Activated CD4-positive, alpha-beta T cell treated with anti-CD3 and anti-CD28 coated beads for 36 hours (primary cell): ENCODE data around the gene DLGAP1. TPM values are rescaled to one million over a fixed set of nuclear protein-coding genes. Genes with fewer than 3 reads are reported as not detected.
A peak's percentile ranks its signal among the peaks of the same experiment; 100 is the strongest.
"Not testable (repeated sequence)": the region's sequence is repeated elsewhere in the genome, so short reads cannot be mapped to it uniquely, and the experiment has no call there.

Experiments used
- ATAC-seq: fragments of 200-7000 bp; cut with Tn5 transposase; one replicate; pipeline ENCODE4 v1.10.0; 2021; ENCODE audit warnings: mild to moderate bottlenecking, moderate library complexity
- CTCF ChIA-PET: fragments of 350-600 bp; sonication (Branson Sonifier 250); formaldehyde crosslinking; loops from one replicate; lab custom pipeline; 2021; ENCODE audit warnings: antibody characterized with exemption; lab: Charles Lee
- POLR2A ChIA-PET: fragments of 350-600 bp; sonication (Branson Sonifier 250); formaldehyde crosslinking; loops from one replicate; lab custom pipeline; 2021; ENCODE audit warnings: antibody characterized with exemption, inconsistent platforms; lab: Charles Lee
- DNase-seq: peaks from one replicate; pipeline ENCODE4 v3.0.0-alpha.2; 2020
- H3K27ac Mint-ChIP-seq: one replicate; pipeline ENCODE4 v1.8.0; 2021; ENCODE audit warnings: mixed read lengths
- H3K27me3 Mint-ChIP-seq: one replicate; pipeline ENCODE4 v1.8.0; 2021; ENCODE audit warnings: mixed read lengths
- H3K36me3 Mint-ChIP-seq: one replicate; pipeline ENCODE4 v1.8.0; 2021; ENCODE audit warnings: low read depth, mixed read lengths
- H3K4me1 Mint-ChIP-seq: one replicate; pipeline ENCODE4 v1.8.0; 2021; ENCODE audit warnings: mixed read lengths
- H3K4me3 Mint-ChIP-seq: one replicate; pipeline ENCODE4 v1.8.0; 2021; ENCODE audit warnings: mild to moderate bottlenecking, moderate library complexity, mixed read lengths
- H3K9me3 Mint-ChIP-seq: one replicate; pipeline ENCODE4 v1.8.0; 2021; ENCODE audit warnings: low read depth, mixed read lengths
- intact Hi-C, 2 experiments: fragments of 100-400 bp; cut with DNase I in 1 of 2; cut with micrococcal nuclease in 1 of 2; formaldehyde crosslinking; loops; one replicate each; pipeline versions ENCODE4 v1.14.2 to v1.15.1; 2022 to 2024; cut with DNase I, micrococcal nuclease
- total RNA-seq, 2 experiments: library from RNA; stranded (reverse); gene quantifications; one replicate each; pipeline ENCODE4 v1.2.3, GENCODE V29; 2021

The DLGAP1 gene
- total RNA-seq, 2 experiments from 2014 or later: 0.14 TPM; not detected in 1

GRCh38 chr18:3585656-3586509 lies 869.2 kb downstream of the DLGAP1 start:
- peak overlapping the region; percentile 59 for H3K27ac Mint-ChIP-seq

GRCh38 chr18:3584897-3585460 lies 870.1 kb downstream of the DLGAP1 start:
- intact Hi-C loops: loop anchor here (2.0 to 5.0 kb wide), 2 partner anchors 58 to 304 kb away; no protein-coding TSS in a partner anchor
- Mint-ChIP-seq H3K4me3 (no peak overlapping the region), H3K27ac (no peak overlapping the region), H3K9me3 (no peaks in the 10 kb centered on the region), H3K27me3 (no peaks in the 10 kb centered on the region), H3K36me3 (no peaks in the 10 kb centered on the region), H3K4me1 (peaks cover 46% of the 10 kb centered on the region)
- POLR2A ChIA-PET: interaction anchor here (0.6 to 1.0 kb wide), 2 partner anchors 12 to 18 kb away, joined by 3 to 5 read pairs; no protein-coding TSS in a partner anchor
- no peak for ATAC-seq
- CTCF ChIA-PET: interaction anchor here (0.6 to 3.7 kb wide), 37 partner anchors 9 to 305 kb away, joined by 3 to 30 read pairs (median 4); no protein-coding TSS in a partner anchor
- no peak for DNase-seq

More at GRCh38 chr18:3585656-3586509, 869.2 kb downstream of the DLGAP1 start:
- H3K9me3 Mint-ChIP-seq: no peaks in the 10 kb centered on the region
- ChIA-PET CTCF (interaction anchor here (0.6 to 3.7 kb wide), 43 partner anchors 8 to 609 kb away, joined by 3 to 30 read pairs (median 4); no protein-coding TSS in a partner anchor), POLR2A (interaction anchor here (0.6 to 1.0 kb wide), 3 partner anchors 11 to 138 kb away, joined by 3 to 7 read pairs (median 5); no protein-coding TSS in a partner anchor)
- intact Hi-C loops: loop anchor here (1.0 to 5.0 kb wide), 9 partner anchors 43 to 931 kb away; partner anchors contain the start of gene SMCHD1 (in 1 of the 2)
- H3K27me3 Mint-ChIP-seq: no peaks in the 10 kb centered on the region
- peak; percentile 88 for DNase-seq
- H3K4me1 Mint-ChIP-seq: peaks cover 46% of the 10 kb centered on the region
- H3K4me3 Mint-ChIP-seq: no peak overlapping the region
- no peaks in the 10 kb centered on the region for H3K36me3 Mint-ChIP-seq
- ATAC-seq: peak; percentile 72

- Mint-ChIP-seq H3K4me3 (no peak overlapping the region), H3K9me3 (no peaks in the 10 kb centered on the region), H3K4me1 (peaks cover 48% of the 10 kb centered on the region), H3K36me3 (no peaks in the 10 kb centered on the region), H3K27ac (no peak overlapping the region), H3K27me3 (no peaks in the 10 kb centered on the region)
- ATAC-seq (no peak), DNase-seq (no peak)
- ChIA-PET CTCF (interaction anchor here (0.7 to 3.7 kb wide), 23 partner anchors 10 to 298 kb away, joined by 3 to 30 read pairs (median 5); no protein-coding TSS in a partner anchor), POLR2A (interaction anchor here (1.0 kb wide), 1 partner anchor 19 kb away, joined by 5 read pairs; no protein-coding TSS in a partner anchor)
- intact Hi-C loops: loop anchor here in 1 of 2 experiments (2.0 kb wide), 1 partner anchor 304 kb away; no protein-coding TSS in a partner anchor
Measured at GRCh38 chr18:3584266-3584861, 870.7 kb downstream of the DLGAP1 start.

GRCh38 chr18:3583873-3584247 lies 871.2 kb downstream of the DLGAP1 start:
- DNase-seq (no peak), ATAC-seq (no peak)
- Mint-ChIP-seq H3K4me3 (no peak overlapping the region), H3K36me3 (no peaks in the 10 kb centered on the region), H3K4me1 (peaks cover 49% of the 10 kb centered on the region), H3K27ac (no peak overlapping the region), H3K27me3 (no peaks in the 10 kb centered on the region), H3K9me3 (no peaks in the 10 kb centered on the region)
- ChIA-PET CTCF (interaction anchor here (0.7 to 3.7 kb wide), 4 partner anchors 10 to 125 kb away, joined by 4 to 30 read pairs (median 6); no protein-coding TSS in a partner anchor), POLR2A (interaction anchor here (0.6 kb wide), 1 partner anchor 12 kb away, joined by 8 read pairs; no protein-coding TSS in a partner anchor)
- intact Hi-C loops: loop anchor here in 1 of 2 experiments (2.0 kb wide), 1 partner anchor 303 kb away; no protein-coding TSS in a partner anchor

- H3K9me3 Mint-ChIP-seq, H3K27me3 Mint-ChIP-seq, DNase-seq, H3K36me3 Mint-ChIP-seq, ATAC-seq, H3K4me3 Mint-ChIP-seq, intact Hi-C loops: not testable (repeated sequence)
- ChIA-PET CTCF (interaction anchor here (0.6 to 3.7 kb wide), 5 partner anchors 10 to 286 kb away, joined by 3 to 30 read pairs (median 4); no protein-coding TSS in a partner anchor), POLR2A (interaction anchor here (0.6 kb wide), 1 partner anchor 13 kb away, joined by 8 read pairs; no protein-coding TSS in a partner anchor)
- peaks cover 51% of the 10 kb centered on the region for H3K4me1 Mint-ChIP-seq
- H3K27ac Mint-ChIP-seq: peak overlapping the region; percentile 51
Measured at GRCh38 chr18:3583106-3583872, 871.8 kb downstream of the DLGAP1 start.

- Mint-ChIP-seq H3K4me1 (peaks cover 41% of the 10 kb centered on the region), H3K36me3 (no peaks in the 10 kb centered on the region), H3K27ac (no peak overlapping the region), H3K27me3 (no peaks in the 10 kb centered on the region), H3K4me3 (no peak overlapping the region), H3K9me3 (no peaks in the 10 kb centered on the region)
- ATAC-seq (no peak), DNase-seq (no peak)
- ChIA-PET POLR2A (interaction anchor here (0.6 kb wide), 1 partner anchor 12 kb away, joined by 5 read pairs; no protein-coding TSS in a partner anchor), CTCF (interaction anchor here (1.0 kb wide), 1 partner anchor 287 kb away, joined by 3 read pairs; no protein-coding TSS in a partner anchor)
- intact Hi-C loops: no loop called here
Measured at GRCh38 chr18:3581890-3582289, 873.2 kb downstream of the DLGAP1 start.

- H3K9me3 Mint-ChIP-seq, H3K36me3 Mint-ChIP-seq, H3K4me3 Mint-ChIP-seq, H3K27ac Mint-ChIP-seq, DNase-seq, intact Hi-C loops, ATAC-seq, H3K27me3 Mint-ChIP-seq: not testable (repeated sequence)
- peaks cover 28% of the 10 kb centered on the region for H3K4me1 Mint-ChIP-seq
- ChIA-PET CTCF (interaction anchor here (0.7 kb wide), 1 partner anchor 199 kb away, joined by 3 read pairs; no protein-coding TSS in a partner anchor), POLR2A (interaction anchor here (0.5 kb wide), 1 partner anchor 246 kb away, joined by 4 read pairs; no protein-coding TSS in a partner anchor)
Measured at GRCh38 chr18:3580523-3581025, 874.5 kb downstream of the DLGAP1 start.

GRCh38 chr18:3579701-3580100 lies 875.4 kb downstream of the DLGAP1 start:
- peaks cover 19% of the 10 kb centered on the region for H3K4me1 Mint-ChIP-seq
- H3K27me3 Mint-ChIP-seq: no peaks in the 10 kb centered on the region
- DNase-seq (no peak), ATAC-seq (no peak)
- ChIA-PET POLR2A (no interaction called here), CTCF (interaction anchor here (0.6 to 1.0 kb wide), 3 partner anchors 87 to 1302 kb away, joined by 3 read pairs; no protein-coding TSS in a partner anchor)
- intact Hi-C loops: no loop called here
- no peak overlapping the region for H3K4me3 Mint-ChIP-seq
- H3K9me3 Mint-ChIP-seq: no peaks in the 10 kb centered on the region
- no peak overlapping the region for H3K27ac Mint-ChIP-seq
- no peaks in the 10 kb centered on the region for H3K36me3 Mint-ChIP-seq

GRCh38 chr18:3578621-3579020 lies 876.5 kb downstream of the DLGAP1 start:
- Mint-ChIP-seq H3K4me1 (peaks cover 12% of the 10 kb centered on the region), H3K27ac (no peak overlapping the region), H3K4me3 (no peak overlapping the region), H3K9me3 (no peaks in the 10 kb centered on the region), H3K36me3 (no peaks in the 10 kb centered on the region), H3K27me3 (no peaks in the 10 kb centered on the region)
- DNase-seq (no peak), ATAC-seq (peak; percentile 96)
- POLR2A ChIA-PET: no interaction called here
- CTCF ChIA-PET: interaction anchor here (0.6 to 1.2 kb wide), 3 partner anchors 58 to 132 kb away, joined by 3 read pairs; no protein-coding TSS in a partner anchor
- intact Hi-C loops: no loop called here
